Erythroblast (primary cell): ENCODE measurements around the gene ALDH3B2.

Source experiments
- GATA1 ChIP-seq: IDR thresholded peaks from 2 replicates; pipeline ENCODE4 v1.6.1; 2011; ENCODE audit warnings: low read depth, mild to moderate bottlenecking, control low read depth, low read length, moderate library complexity
- POLR2A ChIP-seq: IDR thresholded peaks from 2 replicates; pipeline ENCODE4 v1.6.1; 2011; ENCODE audit warnings: mild to moderate bottlenecking, low read length

GRCh38 chr11:67674442-67674871 is at the start of gene ALDH3B2:
- TF ChIP-seq POLR2A (no peak), GATA1 (no peak)
